ENCODE data around the gene CCNF. TPM values are rescaled to one million over a fixed set of nuclear protein-coding genes. Genes with fewer than 3 reads are reported as not detected.
A peak's percentile ranks its signal among the peaks of the same experiment; 100 is the strongest.

The CCNF gene
- total RNA-seq, 1 donor from 2014 or later = 41.6 TPM

GRCh38 chr16:2482708-2483534 is 53.7 kb downstream of the CCNF start:
- H3K36me3 ChIP-seq = no peaks in the 10 kb centered on the region
- H3K9me3 Mint-ChIP-seq = no peaks in the 10 kb centered on the region
- H3K79me2 ChIP-seq (ENCODE audit: low read depth) = no peaks in the 10 kb centered on the region
- H4K20me1 ChIP-seq (ENCODE audit: low read depth) = peaks cover 32% of the 10 kb centered on the region
- H3K4me1 ChIP-seq = no peaks in the 10 kb centered on the region
- no peaks in the 10 kb centered on the region for H3K9me3 ChIP-seq (ENCODE audit: low read depth)
- peaks cover 29% of the 10 kb centered on the region for H3K4me1 Mint-ChIP-seq
- no peak overlapping the region for H3K27ac ChIP-seq
- no peaks in the 10 kb centered on the region for H3K27me3 ChIP-seq
- H3K4me3 ChIP-seq = no peak overlapping the region
- H3K27me3 Mint-ChIP-seq (ENCODE audit: insufficient read depth, low read depth) = peaks cover 6% of the 10 kb centered on the region
- H3F3A ChIP-seq (ENCODE audit: low read depth) = no peaks in the 10 kb centered on the region
- TF ChIP-seq EZH2phosphoT487 (IDR thresholded peaks at IDR 0.05) = no peak
- TF ChIP-seq EZH2 (IDR thresholded peaks at IDR 0.05) = no peak
- TF ChIP-seq, protein P1, sequence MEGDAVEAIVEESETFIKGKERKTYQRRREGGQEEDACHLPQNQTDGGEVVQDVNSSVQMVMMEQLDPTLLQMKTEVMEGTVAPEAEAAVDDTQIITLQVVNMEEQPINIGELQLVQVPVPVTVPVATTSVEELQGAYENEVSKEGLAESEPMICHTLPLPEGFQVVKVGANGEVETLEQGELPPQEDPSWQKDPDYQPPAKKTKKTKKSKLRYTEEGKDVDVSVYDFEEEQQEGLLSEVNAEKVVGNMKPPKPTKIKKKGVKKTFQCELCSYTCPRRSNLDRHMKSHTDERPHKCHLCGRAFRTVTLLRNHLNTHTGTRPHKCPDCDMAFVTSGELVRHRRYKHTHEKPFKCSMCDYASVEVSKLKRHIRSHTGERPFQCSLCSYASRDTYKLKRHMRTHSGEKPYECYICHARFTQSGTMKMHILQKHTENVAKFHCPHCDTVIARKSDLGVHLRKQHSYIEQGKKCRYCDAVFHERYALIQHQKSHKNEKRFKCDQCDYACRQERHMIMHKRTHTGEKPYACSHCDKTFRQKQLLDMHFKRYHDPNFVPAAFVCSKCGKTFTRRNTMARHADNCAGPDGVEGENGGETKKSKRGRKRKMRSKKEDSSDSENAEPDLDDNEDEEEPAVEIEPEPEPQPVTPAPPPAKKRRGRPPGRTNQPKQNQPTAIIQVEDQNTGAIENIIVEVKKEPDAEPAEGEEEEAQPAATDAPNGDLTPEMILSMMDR (IDR thresholded peaks at IDR 0.05) = no peak
- no peak overlapping the region for H3K4me2 ChIP-seq
- no peaks in the 10 kb centered on the region for H3K36me3 Mint-ChIP-seq
- no peak overlapping the region for H2AFZ ChIP-seq (replicated peaks)
- peak overlapping the region; percentile 46 for H3K27ac Mint-ChIP-seq
- H3K4me3 Mint-ChIP-seq = peak overlapping the region; percentile 4
- H3K9ac ChIP-seq = peak overlapping the region; percentile 32
- DNase-seq (ENCODE audit: low spot score) = no peak

DNA sequence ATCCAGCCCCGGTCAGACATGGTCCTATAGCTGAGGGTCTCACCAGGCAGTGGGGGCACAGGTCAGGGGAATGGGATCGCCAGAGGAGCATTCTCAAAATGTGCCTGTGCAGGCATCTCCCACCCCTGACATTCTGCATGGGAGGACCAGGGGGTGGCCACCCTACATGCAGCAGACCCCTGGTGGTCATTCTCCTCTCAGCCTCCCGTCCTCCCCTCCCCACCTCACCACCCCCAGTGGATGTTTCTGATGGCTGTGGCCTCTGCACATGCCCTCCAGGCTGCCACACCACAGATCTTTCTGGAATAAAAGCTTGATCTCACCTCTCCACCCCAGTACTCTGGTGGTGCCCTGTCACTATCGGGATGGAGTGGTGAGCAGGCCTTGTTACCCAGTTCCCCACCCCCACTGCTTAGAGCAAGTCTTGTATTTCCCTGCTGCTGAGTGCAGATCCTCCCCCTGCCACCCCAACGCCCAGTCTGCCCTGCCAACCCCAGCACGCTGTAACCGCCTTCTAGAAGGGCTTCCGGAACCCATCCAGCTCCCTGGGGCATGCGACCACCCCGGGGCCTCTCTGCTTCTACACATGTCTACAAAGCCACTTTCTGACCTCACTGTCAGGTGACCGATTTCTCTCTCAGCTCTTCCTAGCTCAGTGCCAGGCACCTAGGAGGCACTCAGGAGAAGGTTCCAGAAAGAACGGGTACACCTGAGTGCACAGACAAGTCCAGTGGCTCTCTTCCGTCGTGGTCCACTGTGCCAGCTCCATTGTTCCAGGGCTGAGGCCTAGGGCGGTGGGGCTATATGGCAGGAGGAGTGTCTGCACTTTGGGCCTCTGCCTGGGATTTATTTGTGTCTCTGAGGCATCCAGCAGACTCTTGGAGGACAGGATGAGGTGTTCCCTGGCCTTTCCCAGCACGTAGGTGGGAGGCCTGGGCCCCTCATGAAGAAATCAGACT is 55.0 kb downstream of the CCNF start:
- DNase-seq (ENCODE audit: low spot score) = no peak
- no peaks in the 10 kb centered on the region for H3K79me2 ChIP-seq (ENCODE audit: low read depth)
- H3K4me3 ChIP-seq = no peak overlapping the region
- H3K36me3 ChIP-seq = no peaks in the 10 kb centered on the region
- Mint-ChIP-seq H3K4me1 (peaks cover 29% of the 10 kb centered on the region), H3K4me3 (no peak overlapping the region), H3K36me3 (no peaks in the 10 kb centered on the region), H3K27me3 (ENCODE audit: insufficient read depth, low read depth) (peaks cover 8% of the 10 kb centered on the region), H3K9me3 (no peaks in the 10 kb centered on the region), H3K27ac (no peak overlapping the region)
- no peak overlapping the region for H3K27ac ChIP-seq
- peaks cover 32% of the 10 kb centered on the region for H4K20me1 ChIP-seq (ENCODE audit: low read depth)
- H2AFZ ChIP-seq (replicated peaks) = no peak overlapping the region
- no peaks in the 10 kb centered on the region for H3K27me3 ChIP-seq
- H3K4me1 ChIP-seq = no peaks in the 10 kb centered on the region
- no peak overlapping the region for H3K4me2 ChIP-seq
- H3K9ac ChIP-seq = no peak overlapping the region
- H3K9me3 ChIP-seq (ENCODE audit: low read depth) = no peaks in the 10 kb centered on the region
- H3F3A ChIP-seq (ENCODE audit: low read depth) = no peaks in the 10 kb centered on the region
- no peak for TF ChIP-seq EZH2phosphoT487 (IDR thresholded peaks at IDR 0.05)
- no peak for TF ChIP-seq EZH2 (IDR thresholded peaks at IDR 0.05)
- TF ChIP-seq, protein P1 (IDR thresholded peaks at IDR 0.05) = no peak

- Histone ChIP-seq H3K4me3 (no peak overlapping the region), H3K9ac (no peak overlapping the region), H2AFZ (replicated peaks) (no peak overlapping the region), H3K36me3 (no peaks in the 10 kb centered on the region), H3K79me2 (ENCODE audit: low read depth) (no peaks in the 10 kb centered on the region), H3K4me2 (no peak overlapping the region), H3F3A (ENCODE audit: low read depth) (no peaks in the 10 kb centered on the region), H4K20me1 (ENCODE audit: low read depth) (peaks cover 28% of the 10 kb centered on the region), H3K27ac (no peak overlapping the region), H3K9me3 (ENCODE audit: low read depth) (no peaks in the 10 kb centered on the region), H3K27me3 (no peaks in the 10 kb centered on the region), H3K4me1 (no peaks in the 10 kb centered on the region)
- H3K27ac Mint-ChIP-seq = no peak overlapping the region
- H3K36me3 Mint-ChIP-seq = no peaks in the 10 kb centered on the region
- no peaks in the 10 kb centered on the region for H3K9me3 Mint-ChIP-seq
- TF ChIP-seq EZH2phosphoT487 (IDR thresholded peaks at IDR 0.05) (no peak), EZH2 (IDR thresholded peaks at IDR 0.05) (no peak)
- TF ChIP-seq, protein P1 (IDR thresholded peaks at IDR 0.05) = no peak
- no peak overlapping the region for H3K4me3 Mint-ChIP-seq
- H3K27me3 Mint-ChIP-seq (ENCODE audit: insufficient read depth, low read depth) = peaks cover 8% of the 10 kb centered on the region
- H3K4me1 Mint-ChIP-seq = peaks cover 29% of the 10 kb centered on the region
- DNase-seq (ENCODE audit: low spot score) = no peak
Observed at GRCh38 chr16:2484898-2485508, 55.8 kb downstream of the CCNF start.
